Rectal smooth muscle tissue (tissue), 1 donor: ENCODE data around the gene DLGAP1.

ENCODE experiments used
- H3K27ac ChIP-seq: one replicate; pipeline ENCODE4 v1.7.0; 2013; ENCODE audit warnings: low read depth, low read length, inconsistent platforms
- H3K27me3 ChIP-seq: one replicate; pipeline ENCODE4 v1.7.0; 2013; ENCODE audit warnings: low read length; ENCODE audit not compliant: control insufficient read depth, insufficient read depth
- H3K36me3 ChIP-seq: one replicate; pipeline ENCODE4 v1.7.0; 2013; ENCODE audit warnings: low read length; ENCODE audit not compliant: control insufficient read depth, insufficient read depth
- H3K4me1 ChIP-seq: one replicate; pipeline ENCODE4 v1.7.0; 2013; ENCODE audit warnings: low read length; ENCODE audit not compliant: control insufficient read depth, insufficient read depth
- H3K4me3 ChIP-seq: one replicate; pipeline ENCODE4 v1.7.0; 2013; ENCODE audit warnings: low read length
- H3K9ac ChIP-seq: one replicate; pipeline ENCODE4 v1.7.0; 2013; ENCODE audit warnings: low read length

Gene DLGAP1

DNA sequence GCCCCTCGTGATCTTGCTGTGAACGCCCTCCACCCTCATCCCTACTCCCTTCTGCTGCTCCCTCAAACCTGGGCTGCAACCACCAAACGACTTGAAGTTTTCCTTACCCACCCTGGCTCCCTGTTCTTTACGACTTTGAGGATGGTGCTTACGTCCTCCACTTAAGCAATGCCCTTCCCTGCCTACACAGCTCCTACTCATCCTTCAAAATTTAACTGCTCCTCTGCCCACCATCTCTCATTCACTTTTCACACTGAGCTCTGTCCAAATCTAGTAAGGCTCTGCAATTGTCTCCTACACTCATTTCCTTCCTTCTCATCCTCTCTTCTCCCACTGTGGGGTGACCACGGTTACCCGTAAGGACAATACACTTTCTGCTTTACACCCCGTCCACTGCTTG is 554.1 kb downstream of the DLGAP1 start:
- H3K27ac ChIP-seq: no peak overlapping the region
- H3K4me3 ChIP-seq: no peak overlapping the region
- no peak overlapping the region for H3K9ac ChIP-seq
- H3K27me3 ChIP-seq: no peaks in the 10 kb centered on the region
- H3K36me3 ChIP-seq: no peaks in the 10 kb centered on the region
- H3K4me1 ChIP-seq: no peaks in the 10 kb centered on the region

GRCh38 chr18:3900327-3900726 is 554.8 kb downstream of the DLGAP1 start:
- Histone ChIP-seq H3K27me3 (no peaks in the 10 kb centered on the region), H3K9ac (no peak overlapping the region), H3K4me3 (no peak overlapping the region), H3K4me1 (no peaks in the 10 kb centered on the region), H3K27ac (no peak overlapping the region), H3K36me3 (no peaks in the 10 kb centered on the region)

- Histone ChIP-seq H3K27me3 (no peaks in the 10 kb centered on the region), H3K9ac (no peak overlapping the region), H3K36me3 (no peaks in the 10 kb centered on the region), H3K4me1 (no peaks in the 10 kb centered on the region), H3K27ac (no peak overlapping the region), H3K4me3 (no peak overlapping the region)
Observed at GRCh38 chr18:3898861-3899613, 556.1 kb downstream of the DLGAP1 start.

DNA sequence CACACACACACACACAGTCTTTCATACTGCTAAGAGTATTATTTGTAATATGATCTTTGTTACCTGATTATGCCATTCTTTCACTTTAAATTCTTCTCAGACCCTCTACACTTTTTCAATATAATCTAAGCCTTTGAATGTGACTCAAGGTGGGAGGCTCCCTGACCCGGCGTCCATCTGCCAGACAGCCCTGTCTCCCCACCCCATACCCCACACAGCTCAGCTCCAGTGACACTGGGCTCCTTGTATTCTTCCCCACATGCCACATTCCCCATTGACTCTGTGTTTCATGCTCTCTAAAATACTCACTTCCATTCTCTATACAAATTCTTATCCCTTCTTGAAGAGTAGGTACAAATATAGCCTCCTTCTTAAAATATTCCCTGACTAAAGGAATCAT is 563.0 kb downstream of the DLGAP1 start:
- Histone ChIP-seq H3K36me3 (no peaks in the 10 kb centered on the region), H3K27ac (no peak overlapping the region), H3K27me3 (no peaks in the 10 kb centered on the region), H3K4me3 (no peak overlapping the region), H3K4me1 (no peaks in the 10 kb centered on the region), H3K9ac (no peak overlapping the region)

- no peaks in the 10 kb centered on the region for H3K27me3 ChIP-seq
- no peaks in the 10 kb centered on the region for H3K36me3 ChIP-seq
- H3K4me3 ChIP-seq: no peak overlapping the region
- H3K4me1 ChIP-seq: no peaks in the 10 kb centered on the region
- no peak overlapping the region for H3K9ac ChIP-seq
- H3K27ac ChIP-seq: no peak overlapping the region
Observed at GRCh38 chr18:3891245-3891644, 563.9 kb downstream of the DLGAP1 start.

GRCh38 chr18:3889803-3890202 is 565.3 kb downstream of the DLGAP1 start:
- Histone ChIP-seq H3K27ac (no peak overlapping the region), H3K27me3 (no peaks in the 10 kb centered on the region), H3K36me3 (no peaks in the 10 kb centered on the region), H3K9ac (no peak overlapping the region), H3K4me3 (no peak overlapping the region), H3K4me1 (no peaks in the 10 kb centered on the region)

- Histone ChIP-seq H3K27me3 (no peaks in the 10 kb centered on the region), H3K4me3 (no peak overlapping the region), H3K36me3 (no peaks in the 10 kb centered on the region), H3K4me1 (no peaks in the 10 kb centered on the region), H3K27ac (no peak overlapping the region), H3K9ac (no peak overlapping the region)
Observed at GRCh38 chr18:3889121-3889520, 566.0 kb downstream of the DLGAP1 start.

GRCh38 chr18:3886575-3887322 is 568.4 kb downstream of the DLGAP1 start:
- Histone ChIP-seq H3K9ac (no peak overlapping the region), H3K4me3 (no peak overlapping the region), H3K27ac (no peak overlapping the region)

DNA sequence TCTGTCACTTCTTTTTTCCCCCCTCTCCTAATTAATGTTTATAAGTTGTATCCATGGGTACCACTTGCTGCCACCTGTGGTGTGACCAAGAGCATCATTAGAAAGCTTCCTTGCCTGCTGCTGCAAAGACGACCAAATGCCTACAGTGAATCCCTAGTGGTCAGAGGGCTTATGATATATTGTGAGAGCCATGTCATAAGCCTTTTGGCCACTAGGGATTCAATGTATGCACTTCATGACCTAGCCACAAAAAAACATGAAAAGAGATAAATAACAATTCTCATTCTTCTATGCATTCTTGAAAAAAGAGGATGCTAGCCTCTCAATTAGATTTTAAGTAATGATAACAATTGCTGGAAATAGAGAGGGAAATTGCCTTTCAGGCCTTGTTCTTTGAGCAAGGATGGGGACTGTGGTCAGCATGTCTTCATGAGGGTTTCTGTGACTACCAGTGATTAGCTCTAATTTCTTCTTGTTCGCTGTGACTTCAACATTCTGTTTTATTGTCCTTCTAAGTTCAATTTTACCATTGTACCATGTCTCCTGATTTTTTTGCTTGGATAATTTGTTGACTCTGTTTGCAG is 569.8 kb downstream of the DLGAP1 start:
- Histone ChIP-seq H3K27ac (no peak overlapping the region), H3K4me1 (no peaks in the 10 kb centered on the region), H3K4me3 (no peak overlapping the region), H3K9ac (no peak overlapping the region), H3K27me3 (no peaks in the 10 kb centered on the region), H3K36me3 (no peaks in the 10 kb centered on the region)

More at GRCh38 chr18:3886575-3887322, 568.4 kb downstream of the DLGAP1 start:
- Histone ChIP-seq H3K36me3 (no peaks in the 10 kb centered on the region), H3K27me3 (no peaks in the 10 kb centered on the region), H3K4me1 (no peaks in the 10 kb centered on the region)

DNA sequence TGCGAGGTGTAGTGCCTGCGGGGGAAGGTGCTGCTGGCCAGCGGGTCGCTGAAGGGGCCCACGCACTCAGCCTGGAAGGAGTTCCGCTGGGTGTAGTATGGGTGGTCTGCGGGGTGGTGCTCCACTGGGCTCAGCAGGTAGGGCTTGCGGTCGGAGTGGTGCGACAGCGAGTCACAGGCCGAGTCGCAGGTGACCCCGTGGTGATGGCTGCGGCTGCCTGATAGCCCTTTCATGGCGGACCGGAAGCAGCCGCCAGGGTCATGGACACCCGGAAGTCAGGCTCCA is 575.3 kb downstream of the DLGAP1 start:
- H3K27ac ChIP-seq: no peak overlapping the region
- H3K27me3 ChIP-seq: no peaks in the 10 kb centered on the region
- H3K4me1 ChIP-seq: no peaks in the 10 kb centered on the region
- no peak overlapping the region for H3K9ac ChIP-seq
- no peak overlapping the region for H3K4me3 ChIP-seq
- no peaks in the 10 kb centered on the region for H3K36me3 ChIP-seq

- H3K27me3 ChIP-seq: no peaks in the 10 kb centered on the region
- H3K4me1 ChIP-seq: no peaks in the 10 kb centered on the region
- no peaks in the 10 kb centered on the region for H3K36me3 ChIP-seq
- no peak overlapping the region for H3K9ac ChIP-seq
- H3K27ac ChIP-seq: no peak overlapping the region
- no peak overlapping the region for H3K4me3 ChIP-seq
Observed at GRCh38 chr18:3879114-3879835, 575.8 kb downstream of the DLGAP1 start.

DNA sequence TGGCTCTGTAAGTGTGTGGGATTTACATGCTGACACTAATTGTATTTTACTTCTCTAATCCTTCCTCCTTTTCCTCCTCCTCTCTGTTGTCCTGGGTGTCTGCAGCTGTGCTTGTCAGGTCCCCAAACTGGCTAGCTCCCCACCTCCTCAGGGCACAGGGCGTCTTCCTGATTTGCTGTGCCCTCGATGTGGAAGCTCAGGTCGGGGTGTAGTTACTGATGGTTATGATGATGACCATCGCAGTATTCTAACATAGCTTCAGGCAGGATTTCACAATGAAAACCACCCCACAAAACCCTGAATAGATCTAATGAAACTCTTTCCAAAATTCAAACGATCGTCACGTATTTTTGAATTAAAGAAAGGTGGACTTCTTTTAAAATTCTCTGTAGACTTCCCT is 576.7 kb downstream of the DLGAP1 start:
- Histone ChIP-seq H3K4me3 (no peak overlapping the region), H3K27ac (no peak overlapping the region), H3K9ac (no peak overlapping the region), H3K27me3 (no peaks in the 10 kb centered on the region), H3K36me3 (no peaks in the 10 kb centered on the region), H3K4me1 (no peaks in the 10 kb centered on the region)
